SIG-M5 (cell line): ENCODE data around the gene SCAND1.

Experiments used
- DNase-seq: peaks from one replicate; lab custom pipeline; 2025; lab: John Stamatoyannopoulos, UW

SCAND1 gene

GRCh38 chr20:35904982-35905663 is 49.2 kb downstream of the SCAND1 start:
- DNase-seq: no peak

- no peak for DNase-seq
Observed at GRCh38 chr20:35903843-35904242, 50.5 kb downstream of the SCAND1 start.
